Adrenal gland (tissue), 12 donors: ENCODE results near the gene FBLN2. TPM values are rescaled to one million over a fixed set of nuclear protein-coding genes. Genes with fewer than 3 reads are reported as not detected.

Experiments
- DNase-seq, 7 donors: peaks; one replicate each; pipeline ENCODE4 v3.0.0-alpha.2; 2019 to 2020
- H3K27ac ChIP-seq, 5 donors: fragments of 200-600 bp; sonication (generic) in 4 of 5; 1 replicate in 3 of 5; 2 replicates in 2 of 5; pipeline versions ENCODE4 v1.5.1 to v1.8.0; 2016 to 2020; ENCODE audit warnings: mild to moderate bottlenecking in 1 of 5
- H3K27me3 ChIP-seq: fragments of 200-600 bp; 2 replicates; pipeline ENCODE4 v1.8.0; 2021
- H3K36me3 ChIP-seq, 2 donors: fragments of 200-600 bp; replicated peaks in 1 of 2; 1 replicate in 1 of 2; 2 replicates in 1 of 2; pipeline versions ENCODE4 v1.5.1 to v1.8.0; 2018 to 2022
- H3K4me1 ChIP-seq, 2 donors: fragments of 200-600 bp; replicated peaks in 1 of 2; 1 replicate in 1 of 2; 2 replicates in 1 of 2; pipeline versions ENCODE4 v1.5.1 to v1.8.0; 2018 to 2021
- H3K4me3 ChIP-seq, 4 donors: fragments of 200-600 bp; sonication (generic) in 3 of 4; one replicate each; pipeline ENCODE4 v1.5.1; 2016 to 2018
- H3K9me3 ChIP-seq, 3 donors: fragments of 200-600 bp; sonication (generic) in 1 of 3; replicated peaks in 1 of 3; 1 replicate in 2 of 3; 2 replicates in 1 of 3; pipeline versions ENCODE4 v1.5.1 to v1.8.0; 2016 to 2021
- POLR2A ChIP-seq, 2 donors: fragments of 450-650 bp; IDR thresholded peaks; one replicate each; pipeline ENCODE4 v1.6.1; 2017; ENCODE audit warnings: antibody characterized with exemption in 2 of 2, mild to moderate bottlenecking in 2 of 2, moderate library complexity in 1 of 2
- WGBS, 4 donors: extraction: QIAGEN DNeasy Blood & Tissue Kit in 2 of 4; methylation state at CpG; one replicate each; pipeline versions ENCODE4 v1.1.5 to v1.1.7; 2013 to 2017; 5-methylcytosine and 5-hydroxymethylcytosine counted together
- intact Hi-C, 2 donors: fragments of 100-400 bp; cut with DNase I; formaldehyde crosslinking; loops; one replicate each; pipeline versions ENCODE4 v1.14.1 to v1.15.0; 2022 to 2023
- polyA plus RNA-seq, 3 donors: library from polyadenylated mRNA; stranded (reverse); fragments of 200-250 nt in 2 of 3; fragments of 350-450 nt in 1 of 3; fragmentation: Illumina TruSeq in 1 of 3; extraction: RNeasy Lipid Tissue Mini Kit (QIAGEN cat#74804) in 1 of 3; gene quantifications; one replicate each; pipeline ENCODE4 v1.2.3, GENCODE V29; 2013 to 2014
- total RNA-seq, 9 donors: library from RNA; depleted of rRNA in 4 of 9; stranded (reverse); fragments of >200 nt in 4 of 9; fragments of 120-200 nt in 1 of 9; fragmentation: NEBNext Ultra II Directional in 1 of 9; extraction: Animal tissue kit (Norgen Biotek cat#: 25700) in 1 of 9; gene quantifications; one replicate each; pipeline versions ENCODE4 v1.1.0 to v1.2.4, GENCODE V29; 2013 to 2023
- TF ChIP-seq, protein P1 (sequence below), 6 experiments: fragments of 450-650 bp in 4 of 6; fragments of 200-600 bp in 2 of 6; sonication (generic) in 1 of 6; IDR thresholded peaks; 1 replicate in 5 of 6; 2 replicates in 1 of 6; pipeline versions ENCODE4 v1.5.1 to v1.8.0; 2016 to 2021; ENCODE audit warnings: antibody characterized with exemption in 6 of 6, mild to moderate bottlenecking in 2 of 6, moderate library complexity in 1 of 6
- donor health status: healthy with polysubstance abuse.
- donor health status: Bipolar disorder and iron deficiency.
- donor health status: DM: yes; HTN: yes; CAD: no.
- donor health status: DM: no; HTN: no; CAD: no.
- donor health status: DM: no; HTN: no; CAD: no.
- donor health status: DM: yes; HTN: yes; CAD: no.

The FBLN2 gene
- total and polyA plus RNA-seq, 12 donors, result 1.8 to 31.5 (median 7.0) TPM

GRCh38 chr3:13671482-13672233 lies 122.7 kb downstream of the FBLN2 start:
- 39 to 67% (median 55%) methylated on average over 9 to 10 of the region's 10 CpGs for WGBS, 4 donors
- no peak overlapping the region for H3K4me3 ChIP-seq
- no peaks in the 10 kb centered on the region for H3K36me3 ChIP-seq
- no peak for TF ChIP-seq POLR2A (IDR thresholded peaks at IDR 0.05)
- TF ChIP-seq, protein P1, sequence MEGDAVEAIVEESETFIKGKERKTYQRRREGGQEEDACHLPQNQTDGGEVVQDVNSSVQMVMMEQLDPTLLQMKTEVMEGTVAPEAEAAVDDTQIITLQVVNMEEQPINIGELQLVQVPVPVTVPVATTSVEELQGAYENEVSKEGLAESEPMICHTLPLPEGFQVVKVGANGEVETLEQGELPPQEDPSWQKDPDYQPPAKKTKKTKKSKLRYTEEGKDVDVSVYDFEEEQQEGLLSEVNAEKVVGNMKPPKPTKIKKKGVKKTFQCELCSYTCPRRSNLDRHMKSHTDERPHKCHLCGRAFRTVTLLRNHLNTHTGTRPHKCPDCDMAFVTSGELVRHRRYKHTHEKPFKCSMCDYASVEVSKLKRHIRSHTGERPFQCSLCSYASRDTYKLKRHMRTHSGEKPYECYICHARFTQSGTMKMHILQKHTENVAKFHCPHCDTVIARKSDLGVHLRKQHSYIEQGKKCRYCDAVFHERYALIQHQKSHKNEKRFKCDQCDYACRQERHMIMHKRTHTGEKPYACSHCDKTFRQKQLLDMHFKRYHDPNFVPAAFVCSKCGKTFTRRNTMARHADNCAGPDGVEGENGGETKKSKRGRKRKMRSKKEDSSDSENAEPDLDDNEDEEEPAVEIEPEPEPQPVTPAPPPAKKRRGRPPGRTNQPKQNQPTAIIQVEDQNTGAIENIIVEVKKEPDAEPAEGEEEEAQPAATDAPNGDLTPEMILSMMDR (IDR thresholded peaks at IDR 0.05), result no peak
- H3K4me1 ChIP-seq, result no peaks in the 10 kb centered on the region
- no peak for DNase-seq
- H3K27ac ChIP-seq, result no peak overlapping the region
- no peaks in the 10 kb centered on the region for H3K9me3 ChIP-seq
- H3K27me3 ChIP-seq, result peaks cover 11% of the 10 kb centered on the region
- intact Hi-C loops, result no loop called here

- DNase-seq, result no peak
- Histone ChIP-seq H3K36me3 (no peaks in the 10 kb centered on the region), H3K27ac (no peak overlapping the region), H3K4me1 (no peaks in the 10 kb centered on the region), H3K9me3 (no peaks in the 10 kb centered on the region), H3K27me3 (peaks cover 10% of the 10 kb centered on the region), H3K4me3 (no peak overlapping the region)
- WGBS, 4 donors, result 70 to 83% (median 77%) methylated on average over 6 of the region's 6 CpGs
- intact Hi-C loops, result no loop called here
- TF ChIP-seq, protein P1 (IDR thresholded peaks at IDR 0.05), result no peak
- TF ChIP-seq POLR2A (IDR thresholded peaks at IDR 0.05), result no peak
Observed at GRCh38 chr3:13673207-13673606, 124.3 kb downstream of the FBLN2 start.

DNA sequence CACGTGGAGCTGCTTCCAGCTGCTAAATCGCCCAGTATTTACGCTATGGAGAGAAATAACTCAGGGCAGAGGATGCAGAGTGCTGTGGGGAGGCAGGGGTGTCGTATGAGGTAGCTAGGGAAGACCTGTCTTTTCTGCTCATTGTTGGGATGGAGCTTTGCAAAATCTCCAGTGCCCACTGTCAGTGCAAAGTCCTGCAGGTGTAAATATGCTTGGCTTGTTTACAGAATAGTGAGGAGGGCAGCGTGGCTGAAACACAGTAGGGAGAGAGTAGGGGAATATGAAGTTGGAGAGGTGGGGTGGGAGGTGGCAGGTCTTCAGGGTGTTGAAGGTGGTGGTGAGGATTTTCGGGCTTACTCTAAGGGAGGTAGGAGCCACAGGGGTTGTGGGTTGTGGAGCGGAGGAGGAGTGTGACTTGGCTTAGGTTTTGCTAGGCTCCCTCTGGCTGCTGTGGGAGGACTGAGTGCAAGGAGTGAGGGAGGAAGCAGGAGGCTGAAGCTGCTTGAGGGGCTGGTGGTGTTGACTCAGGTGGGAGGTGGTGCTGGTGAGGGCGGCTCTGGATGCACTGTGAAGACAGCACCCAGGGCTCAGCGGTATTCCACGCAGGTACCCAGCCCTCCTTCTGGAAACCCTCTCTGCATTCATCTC lies 125.7 kb downstream of the FBLN2 start:
- H3K27me3 ChIP-seq, result peaks cover 5% of the 10 kb centered on the region
- H3K4me1 ChIP-seq, result no peaks in the 10 kb centered on the region
- H3K36me3 ChIP-seq, result no peaks in the 10 kb centered on the region
- WGBS, 4 donors, result 55 to 70% (median 58%) methylated on average over 10 of the region's 10 CpGs
- H3K9me3 ChIP-seq, result no peaks in the 10 kb centered on the region
- no peak overlapping the region for H3K27ac ChIP-seq
- no peak overlapping the region for H3K4me3 ChIP-seq
- TF ChIP-seq POLR2A (IDR thresholded peaks at IDR 0.05), result no peak
- TF ChIP-seq, protein P1 (IDR thresholded peaks at IDR 0.05), result no peak
- intact Hi-C loops, result no loop called here
- DNase-seq, result no peak

GRCh38 chr3:13676356-13677017 lies 127.6 kb downstream of the FBLN2 start:
- no peaks in the 10 kb centered on the region for H3K9me3 ChIP-seq
- intact Hi-C loops, result no loop called here
- no peak overlapping the region for H3K27ac ChIP-seq
- no peaks in the 10 kb centered on the region for H3K36me3 ChIP-seq
- 60 to 72% (median 71%) methylated on average over 9 of the region's 9 CpGs for WGBS, 4 donors
- no peak for DNase-seq
- no peaks in the 10 kb centered on the region for H3K27me3 ChIP-seq
- TF ChIP-seq POLR2A (IDR thresholded peaks at IDR 0.05), result no peak
- TF ChIP-seq, protein P1 (IDR thresholded peaks at IDR 0.05), result no peak
- H3K4me1 ChIP-seq, result no peaks in the 10 kb centered on the region
- H3K4me3 ChIP-seq, result no peak overlapping the region
